ENCODE measurements around the gene LAMB4.

The LAMB4 gene

DNA sequence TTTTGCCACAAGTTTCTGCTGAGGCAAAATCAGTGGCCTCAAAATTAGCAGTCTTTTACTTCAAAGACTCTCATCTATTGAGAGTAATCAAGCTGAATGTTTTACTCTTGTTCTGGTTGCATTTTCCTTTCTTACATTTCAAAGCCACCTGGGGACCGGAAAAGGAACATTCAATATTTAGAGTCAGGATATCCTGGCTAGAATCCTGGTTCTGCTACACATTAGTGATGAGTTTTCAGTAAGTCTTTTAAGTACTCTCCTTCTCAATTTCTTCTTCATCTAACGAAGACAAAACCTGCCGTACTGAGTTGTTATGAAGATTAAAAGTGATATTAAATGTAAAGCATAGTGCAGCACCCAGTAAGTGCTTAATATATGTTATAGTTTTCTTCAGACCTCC is 52.5 kb downstream of the LAMB4 start:
- TF ChIP-seq CTCF (IDR thresholded peaks at IDR 0.05; ENCODE audit: control insufficient read depth, extremely low read depth, insufficient read depth): no peak
- no peak for DNase-seq (ENCODE audit: low read depth)
- no peak overlapping the region for H3K4me3 ChIP-seq (ENCODE audit: low read depth, low read length)

DNA sequence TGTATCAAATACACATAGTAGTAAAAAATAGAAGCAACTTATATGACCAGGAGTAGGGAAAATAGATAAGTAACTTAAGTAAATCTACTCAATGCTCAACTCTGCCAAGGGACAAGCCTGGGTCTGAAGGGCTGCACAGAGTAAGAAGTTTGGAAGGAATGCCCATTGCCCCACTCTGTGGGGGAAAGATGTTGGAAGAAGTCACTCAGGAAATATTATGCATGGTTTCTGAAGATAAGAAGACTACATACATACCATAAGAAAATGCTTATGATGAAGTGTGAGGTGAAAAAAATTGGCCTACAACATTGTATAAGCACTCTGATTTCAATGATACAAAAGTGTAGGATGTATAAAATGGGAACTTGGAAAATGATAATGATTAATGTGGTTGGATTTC is 54.0 kb downstream of the LAMB4 start:
- no peak for TF ChIP-seq CTCF (IDR thresholded peaks at IDR 0.05; ENCODE audit: control insufficient read depth, extremely low read depth, insufficient read depth)
- no peak for DNase-seq (ENCODE audit: low read depth)
- no peak overlapping the region for H3K4me3 ChIP-seq (ENCODE audit: low read depth, low read length)

DNA sequence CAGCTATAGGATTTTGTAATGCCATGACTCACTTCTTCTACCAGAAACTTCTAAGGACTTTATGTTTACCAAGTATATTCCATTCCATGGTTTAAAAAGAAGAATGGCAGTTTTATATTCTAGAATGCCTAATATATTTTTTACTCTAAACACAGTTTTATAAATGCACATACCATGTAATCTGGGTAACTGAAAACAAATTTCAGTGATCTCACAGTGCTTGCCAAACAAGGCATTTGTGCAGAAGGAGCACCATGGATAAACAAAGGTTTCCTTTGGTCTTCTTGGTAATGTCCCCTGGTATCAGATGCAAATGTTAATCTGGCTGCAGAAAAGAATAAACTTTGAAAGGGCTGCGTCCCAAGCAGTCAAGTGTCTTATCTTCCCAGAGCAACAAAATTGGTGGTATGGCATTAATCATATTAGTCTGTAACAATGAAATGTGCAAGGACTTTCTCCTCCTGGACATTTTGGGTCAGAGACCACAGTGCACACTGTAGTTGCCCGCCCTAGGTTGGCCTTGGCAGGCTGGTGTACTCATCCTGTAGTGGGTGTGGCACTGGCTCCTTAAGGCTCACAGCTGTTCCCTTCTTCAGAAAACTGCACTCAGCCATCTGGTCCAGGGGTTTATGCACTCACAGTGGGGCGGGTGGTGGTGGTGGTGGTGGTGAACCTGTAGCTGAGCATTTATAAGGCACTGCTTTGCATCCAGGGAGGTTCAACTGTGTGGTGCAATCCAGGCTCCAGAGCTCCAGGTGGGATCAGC is 56.7 kb downstream of the LAMB4 start:
- no peak for DNase-seq (ENCODE audit: low read depth)
- H3K4me3 ChIP-seq (ENCODE audit: low read depth, low read length): no peak overlapping the region
- no peak for TF ChIP-seq CTCF (IDR thresholded peaks at IDR 0.05; ENCODE audit: control insufficient read depth, extremely low read depth, insufficient read depth)

DNA sequence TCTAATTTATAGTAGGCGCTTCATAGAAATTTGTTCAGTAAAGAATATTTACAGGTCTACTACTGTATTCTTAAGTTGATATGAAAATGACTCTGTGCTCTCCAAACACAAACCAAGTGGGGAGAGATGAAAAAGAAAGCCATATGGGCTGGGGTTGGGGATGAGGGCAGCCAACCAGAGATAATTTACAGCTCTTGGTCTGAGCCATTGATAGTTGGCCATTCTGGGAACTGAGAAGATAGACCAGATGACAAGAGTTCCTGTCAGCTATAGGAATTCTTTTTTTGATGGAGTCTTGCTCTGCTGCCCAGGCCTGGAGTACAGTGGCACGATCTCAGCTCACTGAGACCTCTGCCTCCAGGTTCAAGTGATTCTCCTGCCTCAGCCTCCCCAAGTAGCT is 57.4 kb downstream of the LAMB4 start:
- H3K4me3 ChIP-seq (ENCODE audit: low read depth, low read length): no peak overlapping the region
- TF ChIP-seq CTCF (IDR thresholded peaks at IDR 0.05; ENCODE audit: control insufficient read depth, extremely low read depth, insufficient read depth): no peak
- no peak for DNase-seq (ENCODE audit: low read depth)

GRCh38 chr7:108072116-108072515 is 58.0 kb downstream of the LAMB4 start:
- no peak for DNase-seq (ENCODE audit: low read depth)
- no peak overlapping the region for H3K4me3 ChIP-seq (ENCODE audit: low read depth, low read length)
- no peak for TF ChIP-seq CTCF (IDR thresholded peaks at IDR 0.05; ENCODE audit: control insufficient read depth, extremely low read depth, insufficient read depth)

DNA sequence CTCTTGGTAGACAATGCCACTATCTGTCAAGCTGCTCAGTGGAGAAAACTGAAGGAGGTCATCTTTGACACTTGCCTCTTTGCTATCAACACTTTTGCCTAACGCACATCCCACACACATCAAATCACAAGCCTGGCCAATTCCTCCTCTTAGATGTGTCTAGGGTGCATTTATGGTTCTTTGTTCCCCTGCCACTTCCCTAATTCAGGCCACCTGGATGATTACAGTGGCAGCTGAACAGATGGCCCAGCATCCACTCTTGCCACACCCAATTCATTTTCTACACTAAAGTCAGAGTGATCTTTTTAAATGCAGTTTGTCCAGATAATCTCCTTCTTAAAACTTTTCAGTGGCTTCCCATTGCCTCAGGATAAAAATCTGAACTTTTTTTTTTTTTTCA is 58.6 kb downstream of the LAMB4 start:
- no peak for DNase-seq (ENCODE audit: low read depth)
- no peak overlapping the region for H3K4me3 ChIP-seq (ENCODE audit: low read depth, low read length)
- no peak for TF ChIP-seq CTCF (IDR thresholded peaks at IDR 0.05; ENCODE audit: control insufficient read depth, extremely low read depth, insufficient read depth)

GRCh38 chr7:108069646-108070045 is 60.5 kb downstream of the LAMB4 start:
- DNase-seq (ENCODE audit: low read depth): no peak
- H3K4me3 ChIP-seq (ENCODE audit: low read depth, low read length): no peak overlapping the region
- no peak for TF ChIP-seq CTCF (IDR thresholded peaks at IDR 0.05; ENCODE audit: control insufficient read depth, extremely low read depth, insufficient read depth)
